A673 (cell line): ENCODE results near the gene SERPINE1.

Experiments
- EZH2 ChIP-seq: fragments of 200-600 bp; sonication (generic); IDR thresholded peaks from 2 replicates; pipeline ENCODE4 v1.6.1; 2017; ENCODE audit warnings: borderline replicate concordance, low read depth, mild to moderate bottlenecking, mixed read lengths, antibody characterized with exemption, low read length; ENCODE audit not compliant: poor library complexity, severe bottlenecking
- TF ChIP-seq, protein P1 (sequence below): fragments of 300-800, 200-600 bp; sonication (generic); conservative IDR thresholded peaks from 2 replicates; pipeline ENCODE4 v1.5.1; 2017; ENCODE audit warnings: low read depth, mild to moderate bottlenecking, antibody characterized with exemption, low read length, moderate library complexity, mixed read lengths

GRCh38 chr7:101138213-101138870 lies 11.4 kb downstream of the SERPINE1 start:
- TF ChIP-seq, protein P1, sequence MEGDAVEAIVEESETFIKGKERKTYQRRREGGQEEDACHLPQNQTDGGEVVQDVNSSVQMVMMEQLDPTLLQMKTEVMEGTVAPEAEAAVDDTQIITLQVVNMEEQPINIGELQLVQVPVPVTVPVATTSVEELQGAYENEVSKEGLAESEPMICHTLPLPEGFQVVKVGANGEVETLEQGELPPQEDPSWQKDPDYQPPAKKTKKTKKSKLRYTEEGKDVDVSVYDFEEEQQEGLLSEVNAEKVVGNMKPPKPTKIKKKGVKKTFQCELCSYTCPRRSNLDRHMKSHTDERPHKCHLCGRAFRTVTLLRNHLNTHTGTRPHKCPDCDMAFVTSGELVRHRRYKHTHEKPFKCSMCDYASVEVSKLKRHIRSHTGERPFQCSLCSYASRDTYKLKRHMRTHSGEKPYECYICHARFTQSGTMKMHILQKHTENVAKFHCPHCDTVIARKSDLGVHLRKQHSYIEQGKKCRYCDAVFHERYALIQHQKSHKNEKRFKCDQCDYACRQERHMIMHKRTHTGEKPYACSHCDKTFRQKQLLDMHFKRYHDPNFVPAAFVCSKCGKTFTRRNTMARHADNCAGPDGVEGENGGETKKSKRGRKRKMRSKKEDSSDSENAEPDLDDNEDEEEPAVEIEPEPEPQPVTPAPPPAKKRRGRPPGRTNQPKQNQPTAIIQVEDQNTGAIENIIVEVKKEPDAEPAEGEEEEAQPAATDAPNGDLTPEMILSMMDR, result peak; percentile 93
- no peak for TF ChIP-seq EZH2
